H1 (cell line): ENCODE measurements around the gene MCM3AP. TPM values are rescaled to one million over a fixed set of nuclear protein-coding genes. Genes with fewer than 3 reads are reported as not detected.

Experiments used
- CTCF ChIA-PET: fragments of 300-600 bp; sonication (Branson Sonifier 250); formaldehyde crosslinking; loops from one replicate; lab custom pipeline; 2021; ENCODE audit not compliant: partially characterized antibody; lab: Charles Lee
- POLR2A ChIA-PET: fragments of 300-600 bp; sonication (Branson Sonifier 250); formaldehyde crosslinking; loops from one replicate; lab custom pipeline; 2021; ENCODE audit warnings: inconsistent platforms; ENCODE audit not compliant: partially characterized antibody; lab: Charles Lee
- DNase-seq, 2 experiments: peaks; one replicate each; pipeline versions ENCODE4 v3.0.0 to v3.0.0-alpha.2; 2010 to 2022; ENCODE audit warnings: low spot score in 2 of 2, low read depth in 1 of 2, mixed read lengths in 1 of 2
- FAIRE-seq: peaks from 2 replicates; lab custom pipeline; 2011; peaks lifted over from hg19 to GRCh38; lab: Jason Lieb, UNC
- H2AFZ ChIP-seq: 2 replicates; pipeline ENCODE4 v1.8.1; 2012; ENCODE audit warnings: low read length, inconsistent platforms
- H2AK5ac ChIP-seq: 2 replicates; pipeline ENCODE4 v1.6.1; 2013; ENCODE audit warnings: low read depth, low read length
- H2BK120ac ChIP-seq: replicated peaks from 2 replicates; pipeline ENCODE3; 2013; ENCODE audit warnings: low read depth, low read length, inconsistent platforms
- H2BK12ac ChIP-seq: 2 replicates; pipeline ENCODE4 v1.6.1; 2013; ENCODE audit warnings: low read depth, low read length
- H2BK15ac ChIP-seq: 2 replicates; pipeline ENCODE4 v1.6.1; 2013; ENCODE audit warnings: low read length
- H2BK20ac ChIP-seq: 2 replicates; pipeline ENCODE4 v1.6.1; 2013; ENCODE audit warnings: low read length
- H2BK5ac ChIP-seq: 2 replicates; pipeline ENCODE4 v1.6.1; 2013; ENCODE audit warnings: low read depth, low read length
- H3K14ac ChIP-seq: 2 replicates; pipeline ENCODE4 v1.6.1; 2013; ENCODE audit warnings: inconsistent platforms; ENCODE audit not compliant: insufficient read length
- H3K18ac ChIP-seq: 2 replicates; pipeline ENCODE4 v1.6.1; 2013; ENCODE audit warnings: low read length; ENCODE audit errors: extremely low read depth
- H3K23ac ChIP-seq: 2 replicates; pipeline ENCODE4 v1.6.1; 2013; ENCODE audit warnings: inconsistent platforms; ENCODE audit not compliant: insufficient read length
- H3K23me2 ChIP-seq: 2 replicates; pipeline ENCODE4 v1.6.1; 2013; ENCODE audit warnings: low read depth, low read length
- H3K27ac ChIP-seq: 2 replicates; pipeline ENCODE4 v1.6.1; 2011; ENCODE audit warnings: low read depth, low read length, inconsistent platforms
- H3K27me3 ChIP-seq, 4 experiments: replicated peaks in 1 of 4; 1 replicate in 1 of 4; 2 replicates in 3 of 4; pipeline versions ENCODE4 v1.6.1 to v1.8.1; 2011 to 2013; ENCODE audit warnings: low read length in 3 of 4, mild to moderate bottlenecking in 3 of 4, inconsistent platforms in 2 of 4, mixed read lengths in 2 of 4, moderate library complexity in 1 of 4; ENCODE audit not compliant: control insufficient read depth in 3 of 4, insufficient read depth in 3 of 4; ENCODE audit errors: extremely low read depth in 1 of 4
- H3K36me3 ChIP-seq, 4 experiments: 2 replicates each; pipeline versions ENCODE4 v1.6.1 to v1.8.1; 2011 to 2013; ENCODE audit warnings: mild to moderate bottlenecking in 4 of 4, low read length in 3 of 4, moderate library complexity in 2 of 4, control low read depth in 1 of 4, inconsistent platforms in 1 of 4; ENCODE audit not compliant: insufficient read depth in 4 of 4, control insufficient read depth in 2 of 4
- H3K4ac ChIP-seq: replicated peaks from 2 replicates; pipeline ENCODE3; 2013; ENCODE audit warnings: low read length, low read depth, mixed read lengths, inconsistent platforms; ENCODE audit not compliant: insufficient read length
- H3K4me1 ChIP-seq, 4 experiments: replicated peaks in 1 of 4; 1 replicate in 1 of 4; 2 replicates in 3 of 4; pipeline versions ENCODE4 v1.6.1 to v1.8.1; 2011 to 2013; ENCODE audit warnings: low read length in 3 of 4, inconsistent platforms in 2 of 4, mixed read lengths in 1 of 4; ENCODE audit not compliant: insufficient read depth in 4 of 4, control insufficient read depth in 3 of 4
- H3K4me2 ChIP-seq, 2 experiments: 2 replicates each; pipeline versions ENCODE4 v1.6.1 to v1.8.1; 2011 to 2013; ENCODE audit warnings: low read depth in 2 of 2, low read length in 2 of 2, control low read depth in 1 of 2, inconsistent platforms in 1 of 2, mild to moderate bottlenecking in 1 of 2; ENCODE audit not compliant: insufficient read depth in 1 of 2
- H3K4me3 ChIP-seq, 4 experiments: fragments of 200-600, 300-600 bp in 1 of 4; sonication (generic), shearing (Covaris generic), sonication (Bioruptor Twin) in 1 of 4; 2 replicates each; pipeline versions ENCODE4 v1.5.1 to v1.8.1; 2011 to 2016; ENCODE audit warnings: low read length in 4 of 4, low read depth in 3 of 4, control low read depth in 2 of 4, inconsistent platforms in 2 of 4, mild to moderate bottlenecking in 2 of 4, mixed read lengths in 1 of 4, moderate library complexity in 1 of 4; ENCODE audit not compliant: insufficient read depth in 2 of 4; ENCODE audit errors: extremely low read depth in 1 of 4
- H3K56ac ChIP-seq: replicated peaks from 2 replicates; pipeline ENCODE3; 2013; ENCODE audit warnings: low read depth, mild to moderate bottlenecking, mixed read lengths, low read length, inconsistent platforms; ENCODE audit not compliant: insufficient read length
- H3K79me1 ChIP-seq: 2 replicates; pipeline ENCODE4 v1.6.1; 2013; ENCODE audit warnings: low read depth, low read length, control low read depth
- H3K79me2 ChIP-seq, 2 experiments: 2 replicates each; pipeline versions ENCODE4 v1.6.1 to v1.8.1; 2012 to 2013; ENCODE audit warnings: low read length in 2 of 2, mild to moderate bottlenecking in 2 of 2, inconsistent platforms in 1 of 2; ENCODE audit not compliant: insufficient read depth in 2 of 2, control insufficient read depth in 1 of 2
- H3K9ac ChIP-seq, 4 experiments: replicated peaks in 1 of 4; 1 replicate in 1 of 4; 2 replicates in 3 of 4; pipeline versions ENCODE4 v1.6.1 to v1.8.1; 2011 to 2013; ENCODE audit warnings: low read depth in 3 of 4, low read length in 3 of 4, control low read depth in 2 of 4, mild to moderate bottlenecking in 2 of 4, moderate library complexity in 2 of 4, inconsistent platforms in 1 of 4; ENCODE audit errors: extremely low read depth in 1 of 4
- H3K9me3 ChIP-seq, 2 experiments: 2 replicates each; pipeline versions ENCODE4 v1.6.1 to v1.8.1; 2012 to 2013; ENCODE audit warnings: mild to moderate bottlenecking in 2 of 2, moderate library complexity in 2 of 2, control low read depth in 1 of 2, inconsistent platforms in 1 of 2, low read depth in 1 of 2, low read length in 1 of 2, mixed read lengths in 1 of 2; ENCODE audit not compliant: insufficient read depth in 2 of 2
- H4K20me1 ChIP-seq, 2 experiments: replicated peaks in 1 of 2; 2 replicates each; pipeline versions ENCODE3 to v1.8.1; 2011 to 2013; ENCODE audit warnings: inconsistent platforms in 2 of 2, low read length in 2 of 2, mild to moderate bottlenecking in 1 of 2; ENCODE audit not compliant: insufficient read depth in 2 of 2, control insufficient read depth in 1 of 2
- H4K5ac ChIP-seq: 2 replicates; pipeline ENCODE4 v1.6.1; 2013; ENCODE audit warnings: low read length, low read depth, mixed read lengths, inconsistent platforms; ENCODE audit not compliant: insufficient read length
- H4K8ac ChIP-seq: 2 replicates; pipeline ENCODE4 v1.8.0; 2013; ENCODE audit warnings: mild to moderate bottlenecking, moderate library complexity, low read length, inconsistent platforms; ENCODE audit not compliant: insufficient read depth; ENCODE audit errors: extremely low read depth
- H4K91ac ChIP-seq: replicated peaks from 2 replicates; pipeline ENCODE3; 2013; ENCODE audit warnings: low read length, mixed read lengths, inconsistent platforms; ENCODE audit not compliant: insufficient read length
- BACH1 ChIP-seq: IDR thresholded peaks from 2 replicates; pipeline ENCODE4 v1.6.1; 2012; ENCODE audit warnings: low read length, improper control_type of control experiment
- CHD1 ChIP-seq: IDR thresholded peaks from 2 replicates; pipeline ENCODE4 v1.6.1; 2012; ENCODE audit warnings: low read depth, low read length, improper control_type of control experiment
- CTCF ChIP-seq, 3 experiments: IDR thresholded peaks; 1 replicate in 2 of 3; 2 replicates in 1 of 3; pipeline versions ENCODE4 v1.5.1 to v1.6.1; 2011; ENCODE audit warnings: low read length in 3 of 3, mild to moderate bottlenecking in 3 of 3, inconsistent platforms in 2 of 3, low read depth in 1 of 3, moderate library complexity in 1 of 3; ENCODE audit not compliant: insufficient read depth in 1 of 3; ENCODE audit errors: control extremely low read depth in 1 of 3
- JUND ChIP-seq: IDR thresholded peaks from 2 replicates; pipeline ENCODE4 v1.6.1; 2011; ENCODE audit warnings: mild to moderate bottlenecking, improper control_type of control experiment, low read length
- NANOG ChIP-seq: IDR thresholded peaks from 2 replicates; pipeline ENCODE4 v1.6.1; 2011; ENCODE audit warnings: low read length, low read depth, mild to moderate bottlenecking, inconsistent platforms; ENCODE audit not compliant: insufficient read depth, poor library complexity, severe bottlenecking
- POU5F1 ChIP-seq: IDR thresholded peaks from 2 replicates; pipeline ENCODE4 v1.6.1; 2011; ENCODE audit warnings: low read depth, mild to moderate bottlenecking, low read length, moderate library complexity
- RBBP5 ChIP-seq: IDR thresholded peaks from 2 replicates; pipeline ENCODE4 v1.7.1; 2012; ENCODE audit warnings: low read depth, mild to moderate bottlenecking, inconsistent platforms, low read length, moderate library complexity, borderline replicate concordance
- ZNF274 ChIP-seq: IDR thresholded peaks from 2 replicates; pipeline ENCODE4 v1.7.0; 2012; ENCODE audit warnings: low read length, borderline replicate concordance; ENCODE audit errors: extremely low read depth
- WGBS, 2 experiments: shearing (Covaris generic) in 1 of 2; methylation state at CpG; one replicate each; pipeline versions ENCODE4 v1.1.6 to v1.1.7; 2013 to 2015; ENCODE audit warnings: low lambda C conversion rate in 2 of 2, mixed read lengths in 2 of 2, inconsistent platforms in 1 of 2, low coverage in 1 of 2, missing lambda C conversion rate in 1 of 2; ENCODE audit not compliant: insufficient replicate concordance in 2 of 2, insufficient coverage in 1 of 2, insufficient read length in 1 of 2; ENCODE audit errors: extremely low coverage in 1 of 2, missing lambda C conversion rate in 1 of 2; 5-methylcytosine and 5-hydroxymethylcytosine counted together
- polyA plus RNA-seq, 7 experiments: library from polyadenylated mRNA; depleted of rRNA in 3 of 7; stranded (reverse) in 5 of 7; unstranded in 2 of 7; fragments of >200 nt in 5 of 7; fragments of 200-250 nt in 2 of 7; gene quantifications; 1 replicate in 5 of 7; 2 replicates in 1 of 7; 4 replicates in 1 of 7; pipeline versions ENCODE4 v1.2.1 to v1.2.3, GENCODE V29; 2011 to 2013; ENCODE audit warnings: missing spikeins in 2 of 7, mixed read lengths in 2 of 7
- total RNA-seq: library from RNA; stranded (reverse); fragmentation: NEBNext Ultra II Directional; extraction: Animal tissue kit (Norgen Biotek cat#: 25700); gene quantifications from 2 replicates; pipeline ENCODE4 v1.2.1, GENCODE V29; 2021

The MCM3AP gene
- total and polyA plus RNA-seq, 2 of the 8 experiments (the other 6 are each of a cell fraction or from before 2014, with no cell fraction given): 37.2 to 119 TPM

DNA sequence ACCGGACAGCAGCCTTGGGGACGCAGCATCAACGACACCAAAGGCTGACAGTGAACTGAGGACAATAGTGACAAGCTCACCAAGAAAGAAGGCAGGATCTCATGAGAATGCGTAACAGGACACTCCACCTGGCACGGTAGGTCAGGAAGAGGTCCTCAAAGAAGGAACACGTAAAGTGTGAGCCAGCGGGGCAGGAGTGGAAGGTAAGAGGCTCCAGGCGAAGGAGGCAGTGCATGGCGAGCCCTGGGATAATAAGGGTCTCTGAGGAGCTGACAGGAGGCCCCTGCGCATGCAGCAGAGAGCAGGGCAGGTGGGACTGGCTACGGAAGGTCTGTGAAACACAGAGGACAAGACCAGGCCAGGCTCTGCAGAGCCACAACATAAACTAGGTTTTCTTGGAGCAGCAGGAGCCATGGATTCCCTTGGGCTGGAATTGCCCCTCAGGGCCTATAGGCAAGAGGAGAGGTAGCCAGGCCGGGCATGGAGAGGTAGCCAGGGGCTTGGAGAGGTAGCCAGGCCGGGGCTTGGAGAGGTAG lies 65.1 kb downstream of the MCM3AP start:
- no peak for FAIRE-seq
- H3K27me3 ChIP-seq: no peaks in the 10 kb centered on the region
- no peaks in the 10 kb centered on the region for H3K23me2 ChIP-seq
- no peak overlapping the region for H4K8ac ChIP-seq
- H2BK20ac ChIP-seq: no peak overlapping the region
- H3K4me2 ChIP-seq: no peak overlapping the region
- POLR2A ChIA-PET: no interaction called here
- H2BK15ac ChIP-seq: no peak overlapping the region
- no peak overlapping the region for H3K23ac ChIP-seq
- peaks cover 0 to 2% (median 0%) of the 10 kb centered on the region in 4 experiments; a peak in 1 of 7 replicates for H3K4me1 ChIP-seq
- no peak for TF ChIP-seq POU5F1
- no peak for TF ChIP-seq JUND
- TF ChIP-seq NANOG: no peak
- TF ChIP-seq ZNF274: no peak
- TF ChIP-seq CTCF (IDR thresholded peaks at IDR 0.05; ENCODE audit: control extremely low read depth in 1 of 3, insufficient read depth in 1 of 3, low read depth in 1 of 3, low read length in 3 of 3): no peak
- TF ChIP-seq CHD1: no peak
- TF ChIP-seq RBBP5: no peak
- TF ChIP-seq BACH1: no peak
- TF ChIP-seq, all 59 proteins: peak for 0
- no peak for DNase-seq
- no peak overlapping the region for H2BK12ac ChIP-seq
- no peaks in the 10 kb centered on the region for H3K9me3 ChIP-seq
- no peak overlapping the region for H2AK5ac ChIP-seq
- no peak overlapping the region for H3K56ac ChIP-seq
- peaks cover 4 to 23% (median 14%) of the 10 kb centered on the region in 4 experiments; a peak in 5 of 8 replicates for H3K36me3 ChIP-seq
- H3K27ac ChIP-seq: no peak overlapping the region
- H3K9ac ChIP-seq: no peak overlapping the region
- H3K4ac ChIP-seq: no peak overlapping the region
- no peak overlapping the region; the same call in 1 of the 2 replicates for H2BK5ac ChIP-seq
- peaks cover 3 to 39% of the 10 kb centered on the region in 2 experiments; a peak in 3 of 4 replicates for H3K79me2 ChIP-seq
- peaks cover 6 to 39% of the 10 kb centered on the region in 2 experiments for H4K20me1 ChIP-seq
- H3K79me1 ChIP-seq: peaks cover 32% of the 10 kb centered on the region
- no peak overlapping the region for H3K4me3 ChIP-seq
- no peak overlapping the region for H3K18ac ChIP-seq
- no peak overlapping the region for H4K5ac ChIP-seq
- H2BK120ac ChIP-seq: no peak overlapping the region
- no peak overlapping the region for H4K91ac ChIP-seq
- CTCF ChIA-PET: interaction anchor here (0.6 to 1.2 kb wide), 3 partner anchors 9 to 74 kb away, joined by 3 to 4 read pairs (median 3); no protein-coding TSS in a partner anchor
- H3K14ac ChIP-seq: no peak overlapping the region
- WGBS, 2 experiments: 93% methylated on average over 13 of the region's 13 CpGs; no CpG with 5 or more reads in 1 of the 2 experiments
- no peak overlapping the region for H2AFZ ChIP-seq
